Measurements from ENCODE around the gene FOXA3. TPM values are rescaled to one million over a fixed set of nuclear protein-coding genes. Genes with fewer than 3 reads are reported as not detected.

The FOXA3 gene
- total and polyA plus RNA-seq, 2 of the 4 experiments (the other 2 are of a cell fraction), result not detected

- Histone ChIP-seq H3K36me3 (ENCODE audit: control insufficient read depth, insufficient read depth, low read length) (no peaks in the 10 kb centered on the region), H2AK5ac (ENCODE audit: low read depth, low read length) (no peak overlapping the region), H2BK5ac (ENCODE audit: low read depth, low read length, poor library complexity, severe bottlenecking) (no peak overlapping the region), H3K4me1 (ENCODE audit: control insufficient read depth, insufficient read depth, low read length) (no peaks in the 10 kb centered on the region), H3K18ac (ENCODE audit: low read depth, low read length) (no peak overlapping the region), H3K56ac (ENCODE audit: extremely low read depth, insufficient read depth, low read length) (no peak overlapping the region), H2AFZ (replicated peaks; ENCODE audit: low read length, poor library complexity) (peak overlapping the region; percentile 58), H3K27me3 (ENCODE audit: control insufficient read depth, insufficient read depth, low read length) (peaks cover 25% of the 10 kb centered on the region), H3K4me2 (ENCODE audit: low read depth, low read length) (no peak overlapping the region), H4K91ac (ENCODE audit: insufficient read depth, low read depth, low read length) (no peak overlapping the region), H4K20me1 (ENCODE audit: insufficient read depth, low read length) (no peaks in the 10 kb centered on the region), H2BK120ac (ENCODE audit: low read depth, low read length) (no peak overlapping the region), H2AK9ac (replicated peaks; ENCODE audit: low read depth, low read length, poor library complexity) (no peak overlapping the region), H3K27ac (ENCODE audit: insufficient read depth, low read length) (no peak overlapping the region), H4K5ac (ENCODE audit: low read depth, low read length) (no peak overlapping the region), H3K14ac (replicated peaks; ENCODE audit: low read depth, low read length) (no peak overlapping the region), H3K79me1 (ENCODE audit: low read depth in 1 of 2, low read length in 2 of 2) (no peaks in the 10 kb centered on the region), H2BK20ac (ENCODE audit: low read depth, low read length) (no peak overlapping the region), H4K8ac (ENCODE audit: low read depth in 2 of 2, low read length in 2 of 2) (no peak overlapping the region), H3K4ac (ENCODE audit: low read depth, low read length) (no peak overlapping the region), H2BK15ac (ENCODE audit: low read depth, low read length) (no peak overlapping the region), H3K4me3 (ENCODE audit: insufficient read depth, low read depth, low read length) (no peak overlapping the region), H3K9me3 (ENCODE audit: control insufficient read depth, insufficient read depth, low read length) (no peaks in the 10 kb centered on the region), H3K23ac (ENCODE audit: low read depth, low read length) (no peak overlapping the region), H3K9ac (ENCODE audit: low read depth, low read length) (no peak overlapping the region), H3K9me1 (ENCODE audit: insufficient read depth, low read length) (no peaks in the 10 kb centered on the region)
- DNase-seq (no peak), ATAC-seq (ENCODE audit: low read depth) (no peak)
- BruUV-seq (replicated peaks), result no TSS peak
- POLR2A ChIA-PET (ENCODE audit: unreplicated experiment), result no interaction called here
- 69% methylated on average over 3 of the region's 8 CpGs; no CpG with 5 or more reads in 1 of the 2 experiments for WGBS, 2 experiments (ENCODE audit: extremely low coverage in 2 of 2, insufficient read length in 1 of 2)
- intact Hi-C loops (cut with micrococcal nuclease) (loop anchor here (10.0 kb wide), 1 partner anchor 74 kb away; the partner anchor contains the start of gene CCDC61), in situ Hi-C loops (cut with MboI; ENCODE audit: low sequenced_read_pairs) (no loop called here), dilution Hi-C loops (cut with HindIII; ENCODE audit: low sequenced_read_pairs, unreplicated experiment) (no loop called here)
- no peak for TF ChIP-seq CEBPB (IDR thresholded peaks at IDR 0.05; ENCODE audit: low read depth, low read length)
- CTCF ChIA-PET, result interaction anchor here (0.6 kb wide), 1 partner anchor 13 kb away, joined by 3 read pairs; no protein-coding TSS in a partner anchor
These were observed 56.3 kb downstream of the FOXA3 start for GRCh38 chr19:45920458-45920857.

Data from IMR-90 (cell line).